Type B pancreatic cell (in vitro differentiated cells): ENCODE data around the gene MAP2K6. TPM values are rescaled to one million over a fixed set of nuclear protein-coding genes. Genes with fewer than 3 reads are reported as not detected.

Experiments used
- DNase-seq: peaks from one replicate; pipeline ENCODE4 v3.0.0; 2021; ENCODE audit warnings: mixed read lengths; ENCODE audit not compliant: unreplicated experiment; ENCODE audit errors: extremely low spot score
- H3K27ac Mint-ChIP-seq: 2 replicates; pipeline ENCODE4 v1.8.0; 2021; ENCODE audit warnings: mild to moderate bottlenecking, mixed read lengths
- H3K27me3 Mint-ChIP-seq: 2 replicates; pipeline ENCODE4 v1.8.0; 2021; ENCODE audit warnings: mixed read lengths
- H3K36me3 Mint-ChIP-seq: 2 replicates; pipeline ENCODE4 v1.8.0; 2021; ENCODE audit warnings: mixed read lengths
- H3K4me1 Mint-ChIP-seq: one replicate; pipeline ENCODE4 v1.8.0; 2021; ENCODE audit warnings: mixed read lengths; ENCODE audit not compliant: unreplicated experiment
- H3K4me3 Mint-ChIP-seq: 2 replicates; pipeline ENCODE4 v1.8.0; 2021; ENCODE audit warnings: mild to moderate bottlenecking, mixed read lengths
- H3K9me3 Mint-ChIP-seq: 2 replicates; pipeline ENCODE4 v1.8.0; 2021; ENCODE audit warnings: mixed read lengths
- total RNA-seq: library from RNA; stranded (reverse); gene quantifications from 2 replicates; pipeline ENCODE4 v1.2.1, GENCODE V29; 2021; ENCODE audit warnings: low replicate concordance
- TF ChIP-seq, protein P1 (sequence below): fragments of 200-600 bp; sonication (generic); conservative IDR thresholded peaks from 2 replicates; pipeline ENCODE4 v1.5.0; 2021; ENCODE audit warnings: antibody characterized with exemption, mild to moderate bottlenecking

The MAP2K6 gene
- total RNA-seq, 1 donor from 2014 or later: 28.8 TPM

DNA sequence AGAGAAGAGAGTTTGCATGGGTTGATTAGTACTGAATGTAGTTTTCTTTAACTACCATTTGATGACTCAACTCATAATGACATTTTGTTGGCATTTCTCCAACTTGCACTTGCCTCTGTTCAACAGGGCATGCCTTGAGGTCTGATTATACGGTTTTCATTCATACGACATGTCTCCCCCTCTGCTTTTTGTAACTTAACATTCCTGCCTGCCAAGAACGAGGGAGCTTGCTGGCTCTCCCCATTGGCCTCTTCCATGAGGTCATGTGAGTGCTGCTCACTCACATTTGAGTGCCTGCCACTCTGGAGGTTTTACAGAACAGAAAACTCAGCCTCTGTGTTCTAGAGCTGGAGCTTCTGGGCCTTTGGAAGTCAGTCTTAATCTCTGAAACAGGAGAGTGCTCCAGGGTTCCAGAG lies 19.7 kb downstream of the MAP2K6 start:
- DNase-seq: no peak

DNA sequence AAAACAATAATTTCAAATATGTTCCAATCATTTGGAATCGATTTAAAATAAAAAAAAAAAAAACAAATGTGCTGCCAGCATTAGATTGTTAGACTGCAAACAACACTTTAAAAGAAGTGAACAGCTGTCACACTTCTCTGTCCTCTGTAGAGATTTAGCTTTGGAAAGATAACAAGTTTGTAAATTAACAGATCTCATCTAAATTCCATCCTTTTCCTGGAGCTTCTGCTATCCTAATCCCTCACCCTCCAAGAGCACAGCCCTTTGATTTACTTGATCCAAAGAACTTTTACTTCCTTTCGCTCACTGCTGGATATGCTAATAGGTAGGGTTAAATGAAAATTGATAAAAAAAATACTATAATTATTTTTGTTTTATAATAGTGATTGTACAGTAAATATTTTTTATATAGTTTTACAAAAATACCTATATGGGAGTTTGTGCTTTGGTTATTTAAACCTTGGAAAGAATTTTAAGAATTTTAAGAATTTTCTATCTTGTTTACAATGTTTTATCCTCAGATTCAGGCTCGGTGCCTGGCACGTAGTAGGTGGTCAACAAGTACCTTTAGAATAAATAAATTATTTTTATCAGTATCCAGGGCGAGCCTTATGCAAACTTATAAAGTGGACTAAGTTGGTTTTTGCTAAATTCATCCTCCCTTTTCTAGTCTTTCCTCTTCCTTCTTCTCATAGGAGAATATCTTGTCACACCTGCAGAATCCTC lies 21.6 kb downstream of the MAP2K6 start:
- H3K4me1 Mint-ChIP-seq: peaks cover 18% of the 10 kb centered on the region
- H3K4me3 Mint-ChIP-seq: no peak overlapping the region
- DNase-seq: no peak
- H3K9me3 Mint-ChIP-seq: peaks cover 6% of the 10 kb centered on the region
- no peak overlapping the region for H3K27ac Mint-ChIP-seq
- H3K27me3 Mint-ChIP-seq: no peaks in the 10 kb centered on the region
- H3K36me3 Mint-ChIP-seq: peaks cover 17% of the 10 kb centered on the region
- TF ChIP-seq, protein P1, sequence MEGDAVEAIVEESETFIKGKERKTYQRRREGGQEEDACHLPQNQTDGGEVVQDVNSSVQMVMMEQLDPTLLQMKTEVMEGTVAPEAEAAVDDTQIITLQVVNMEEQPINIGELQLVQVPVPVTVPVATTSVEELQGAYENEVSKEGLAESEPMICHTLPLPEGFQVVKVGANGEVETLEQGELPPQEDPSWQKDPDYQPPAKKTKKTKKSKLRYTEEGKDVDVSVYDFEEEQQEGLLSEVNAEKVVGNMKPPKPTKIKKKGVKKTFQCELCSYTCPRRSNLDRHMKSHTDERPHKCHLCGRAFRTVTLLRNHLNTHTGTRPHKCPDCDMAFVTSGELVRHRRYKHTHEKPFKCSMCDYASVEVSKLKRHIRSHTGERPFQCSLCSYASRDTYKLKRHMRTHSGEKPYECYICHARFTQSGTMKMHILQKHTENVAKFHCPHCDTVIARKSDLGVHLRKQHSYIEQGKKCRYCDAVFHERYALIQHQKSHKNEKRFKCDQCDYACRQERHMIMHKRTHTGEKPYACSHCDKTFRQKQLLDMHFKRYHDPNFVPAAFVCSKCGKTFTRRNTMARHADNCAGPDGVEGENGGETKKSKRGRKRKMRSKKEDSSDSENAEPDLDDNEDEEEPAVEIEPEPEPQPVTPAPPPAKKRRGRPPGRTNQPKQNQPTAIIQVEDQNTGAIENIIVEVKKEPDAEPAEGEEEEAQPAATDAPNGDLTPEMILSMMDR: no peak

More for the DNA sequence above, 19.7 kb downstream of the MAP2K6 start:
- TF ChIP-seq, protein P1: no peak
- Mint-ChIP-seq H3K27me3 (no peaks in the 10 kb centered on the region), H3K9me3 (peaks cover 6% of the 10 kb centered on the region), H3K4me1 (peaks cover 33% of the 10 kb centered on the region), H3K4me3 (peak overlapping the region; percentile 3), H3K36me3 (peaks cover 10% of the 10 kb centered on the region), H3K27ac (peak overlapping the region; percentile 1)

DNA sequence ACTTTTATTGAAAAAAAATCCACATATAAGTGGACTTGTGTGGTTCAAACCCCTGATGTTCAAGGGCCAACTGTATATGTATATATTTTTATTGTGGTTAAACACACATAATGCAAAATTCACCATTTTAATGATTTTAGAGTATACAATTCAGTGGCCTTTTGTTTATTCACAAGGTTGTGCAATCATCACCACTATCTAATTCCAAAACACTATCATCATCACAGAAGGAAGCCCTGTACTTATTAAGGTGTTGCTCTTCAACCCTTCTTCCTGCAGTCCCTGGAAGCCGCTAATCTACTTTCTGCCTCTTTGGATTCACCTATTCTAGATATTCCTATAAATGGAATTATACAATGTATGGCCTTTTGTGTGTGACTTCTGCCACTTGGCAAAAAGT lies 23.0 kb downstream of the MAP2K6 start:
- TF ChIP-seq, protein P1: no peak
- no peak overlapping the region for H3K4me3 Mint-ChIP-seq
- H3K9me3 Mint-ChIP-seq: peaks cover 6% of the 10 kb centered on the region
- DNase-seq: no peak
- H3K27ac Mint-ChIP-seq: no peak overlapping the region
- H3K27me3 Mint-ChIP-seq: no peaks in the 10 kb centered on the region
- H3K4me1 Mint-ChIP-seq: peaks cover 18% of the 10 kb centered on the region
- peaks cover 11% of the 10 kb centered on the region for H3K36me3 Mint-ChIP-seq

DNA sequence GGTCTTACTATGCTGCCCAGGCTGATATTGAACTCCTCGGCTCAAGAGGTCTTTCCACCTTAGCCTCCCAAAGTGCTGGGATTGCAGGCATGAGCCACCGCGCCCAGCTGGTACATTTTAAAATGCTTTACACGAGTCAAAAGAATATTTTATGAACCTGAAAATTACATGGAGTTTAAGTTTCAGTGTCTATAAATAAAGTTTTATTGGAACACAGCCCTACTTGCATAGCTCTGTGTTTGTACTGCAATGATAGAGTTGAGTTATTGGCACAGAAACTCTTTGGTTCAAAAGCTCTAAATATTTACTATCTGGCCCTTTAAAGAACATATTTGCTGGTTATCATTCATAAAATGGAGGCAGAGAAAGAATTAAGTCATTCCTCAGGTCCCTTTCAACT lies 24.3 kb downstream of the MAP2K6 start:
- no peak overlapping the region for H3K4me3 Mint-ChIP-seq
- peaks cover 7% of the 10 kb centered on the region for H3K36me3 Mint-ChIP-seq
- H3K27me3 Mint-ChIP-seq: no peaks in the 10 kb centered on the region
- peaks cover 7% of the 10 kb centered on the region for H3K4me1 Mint-ChIP-seq
- H3K27ac Mint-ChIP-seq: no peak overlapping the region
- TF ChIP-seq, protein P1: no peak
- peaks cover 2% of the 10 kb centered on the region for H3K9me3 Mint-ChIP-seq
- DNase-seq: no peak

DNA sequence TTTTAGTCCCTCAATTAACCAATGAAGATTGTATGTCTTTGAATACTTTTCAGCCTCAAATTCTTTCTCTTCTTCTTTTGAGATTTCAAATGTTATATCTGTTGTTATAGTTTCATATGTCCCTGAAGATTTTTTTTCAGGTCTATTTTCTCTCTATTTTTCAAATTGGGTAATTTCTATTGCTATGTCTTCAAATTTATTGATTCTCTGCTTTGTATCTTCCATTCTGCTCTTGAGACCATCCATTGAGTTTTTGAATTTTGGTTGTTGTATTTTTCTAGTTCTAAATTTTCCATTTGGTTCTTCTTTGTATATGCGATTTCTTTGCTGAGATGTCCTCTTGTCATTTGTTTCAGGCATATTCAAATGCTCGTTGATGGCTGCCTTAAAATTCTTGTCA lies 26.7 kb downstream of the MAP2K6 start:
- TF ChIP-seq, protein P1: no peak
- no peak for DNase-seq
- H3K36me3 Mint-ChIP-seq: peaks cover 7% of the 10 kb centered on the region
- H3K4me1 Mint-ChIP-seq: no peaks in the 10 kb centered on the region
- H3K27ac Mint-ChIP-seq: no peak overlapping the region
- no peaks in the 10 kb centered on the region for H3K27me3 Mint-ChIP-seq
- H3K9me3 Mint-ChIP-seq: no peaks in the 10 kb centered on the region
- H3K4me3 Mint-ChIP-seq: no peak overlapping the region
